CD14-positive monocyte (primary cell): ENCODE data around the gene RAB6A. TPM values are rescaled to one million over a fixed set of nuclear protein-coding genes. Genes with fewer than 3 reads are reported as not detected.

ENCODE experiments used
- DNase-seq, 3 donors: peaks; one replicate each; pipeline ENCODE4 v3.0.0-alpha.2; 2011 to 2022
- H2AFZ ChIP-seq: 2 replicates; pipeline ENCODE4 v1.6.0; 2012; ENCODE audit warnings: mild to moderate bottlenecking, low read depth, low read length, inconsistent platforms; ENCODE audit not compliant: insufficient read depth, poor library complexity, severe bottlenecking
- H3K27ac ChIP-seq, 2 donors: 1 replicate in 1 of 2; 2 replicates in 1 of 2; pipeline ENCODE4 v1.5.1; 2012 to 2013; ENCODE audit warnings: low read length in 2 of 2, control low read depth in 1 of 2, inconsistent platforms in 1 of 2, low read depth in 1 of 2, mild to moderate bottlenecking in 1 of 2
- H3K27me3 ChIP-seq, 2 donors: one replicate each; pipeline versions ENCODE4 v1.6.0 to v1.6.1; 2011 to 2013; ENCODE audit warnings: low read length in 2 of 2; ENCODE audit not compliant: control insufficient read depth in 2 of 2, insufficient read depth in 2 of 2
- H3K36me3 ChIP-seq, 2 donors: replicated peaks in 1 of 2; 1 replicate in 1 of 2; 2 replicates in 1 of 2; pipeline versions ENCODE4 v1.5.1 to v1.6.1; 2012 to 2013; ENCODE audit warnings: low read length in 2 of 2, control low read depth in 1 of 2, inconsistent platforms in 1 of 2, mild to moderate bottlenecking in 1 of 2; ENCODE audit not compliant: insufficient read depth in 2 of 2, control insufficient read depth in 1 of 2
- H3K4me1 ChIP-seq, 2 donors: 1 replicate in 1 of 2; 2 replicates in 1 of 2; pipeline versions ENCODE4 v1.5.1 to v1.6.1; 2012 to 2013; ENCODE audit warnings: low read length in 2 of 2, control low read depth in 1 of 2, inconsistent platforms in 1 of 2, mild to moderate bottlenecking in 1 of 2, moderate library complexity in 1 of 2; ENCODE audit not compliant: insufficient read depth in 2 of 2, control insufficient read depth in 1 of 2
- H3K4me2 ChIP-seq: replicated peaks from 2 replicates; pipeline ENCODE3; 2012; ENCODE audit warnings: low read length, moderate library complexity, mild to moderate bottlenecking; ENCODE audit not compliant: poor library complexity, severe bottlenecking; ENCODE audit errors: extremely low read depth
- H3K4me3 ChIP-seq, 3 experiments: fragments of 200-600 bp in 1 of 3; sonication (generic) in 1 of 3; replicated peaks in 1 of 3; 1 replicate in 2 of 3; 2 replicates in 1 of 3; pipeline ENCODE4 v1.5.1; 2011 to 2013; ENCODE audit warnings: low read length in 3 of 3, mild to moderate bottlenecking in 3 of 3, control low read depth in 2 of 3, low read depth in 2 of 3, inconsistent platforms in 1 of 3, moderate library complexity in 1 of 3
- H3K79me2 ChIP-seq: 2 replicates; pipeline ENCODE4 v1.6.0; 2012; ENCODE audit warnings: mild to moderate bottlenecking, control low read depth, inconsistent platforms, low read length, moderate library complexity; ENCODE audit not compliant: insufficient read depth
- H3K9ac ChIP-seq: 2 replicates; pipeline ENCODE4 v1.6.0; 2017; ENCODE audit warnings: low read length, mild to moderate bottlenecking; ENCODE audit not compliant: insufficient read depth, poor library complexity, severe bottlenecking
- H3K9me3 ChIP-seq, 2 donors: replicated peaks in 1 of 2; 1 replicate in 1 of 2; 2 replicates in 1 of 2; pipeline versions ENCODE4 v1.5.1 to v1.6.1; 2012 to 2013; ENCODE audit warnings: low read length in 2 of 2, control low read depth in 1 of 2; ENCODE audit not compliant: control insufficient read depth in 1 of 2, insufficient read depth in 1 of 2
- H4K20me1 ChIP-seq: 2 replicates; pipeline ENCODE4 v1.6.0; 2012; ENCODE audit warnings: mild to moderate bottlenecking, low read length, control low read depth, moderate library complexity; ENCODE audit not compliant: insufficient read depth
- H3K27ac Mint-ChIP-seq, 7 donors: one replicate each; pipeline ENCODE4 v1.8.0; 2020; ENCODE audit warnings: mild to moderate bottlenecking in 7 of 7, mixed read lengths in 7 of 7, moderate library complexity in 6 of 7, inconsistent platforms in 2 of 7
- H3K27me3 Mint-ChIP-seq, 3 donors: one replicate each; pipeline ENCODE4 v1.8.0; 2021 to 2022; ENCODE audit warnings: low read depth in 3 of 3, mild to moderate bottlenecking in 3 of 3, mixed read lengths in 3 of 3, moderate library complexity in 3 of 3, inconsistent platforms in 1 of 3
- H3K36me3 Mint-ChIP-seq, 2 donors: one replicate each; pipeline ENCODE4 v1.8.0; 2020; ENCODE audit warnings: mixed read lengths in 2 of 2, inconsistent platforms in 1 of 2, mild to moderate bottlenecking in 1 of 2
- H3K4me1 Mint-ChIP-seq: one replicate; pipeline ENCODE4 v1.8.0; 2020; ENCODE audit warnings: mild to moderate bottlenecking, mixed read lengths
- H3K4me3 Mint-ChIP-seq, 2 donors: one replicate each; pipeline ENCODE4 v1.8.0; 2020; ENCODE audit warnings: mild to moderate bottlenecking in 2 of 2, mixed read lengths in 2 of 2, moderate library complexity in 1 of 2
- H3K9me3 Mint-ChIP-seq, 7 donors: one replicate each; pipeline ENCODE4 v1.8.0; 2020 to 2022; ENCODE audit warnings: mixed read lengths in 7 of 7, mild to moderate bottlenecking in 6 of 7, moderate library complexity in 6 of 7, inconsistent platforms in 2 of 7
- CTCF ChIP-seq: fragments of 200-600 bp; IDR thresholded peaks from one replicate; pipeline ENCODE4 v1.8.0; 2022; ENCODE audit warnings: antibody characterized with exemption, mild to moderate bottlenecking
- WGBS: methylation state at CpG from one replicate; pipeline ENCODE4 v1.1.5; 2013; ENCODE audit warnings: missing lambda C conversion rate; ENCODE audit not compliant: insufficient coverage; 5-methylcytosine and 5-hydroxymethylcytosine counted together
- intact Hi-C, 2 donors: fragments of 100-400 bp; cut with micrococcal nuclease; formaldehyde crosslinking; loops; one replicate each; pipeline versions ENCODE4 v1.15.0 to v1.15.1; 2023
- polyA plus RNA-seq, 3 donors: library from polyadenylated mRNA; depleted of rRNA in 1 of 3; unstranded in 2 of 3; stranded (reverse) in 1 of 3; fragments of 300-500 nt in 2 of 3; fragments of >200 nt in 1 of 3; fragmentation: Illumina TruSeq in 2 of 3; gene quantifications; 1 replicate in 2 of 3; 2 replicates in 1 of 3; pipeline ENCODE4 v1.2.3, GENCODE V29; 2012 to 2021

Gene RAB6A
- polyA plus RNA-seq, 3 donors: 38.3 to 91.3 (median 78.6) TPM

- Mint-ChIP-seq H3K4me3 (no peak overlapping the region), H3K27me3 (no peaks in the 10 kb centered on the region), H3K27ac (no peak overlapping the region), H3K4me1 (no peaks in the 10 kb centered on the region), H3K36me3 (peaks cover 21 to 47% of the 10 kb centered on the region in 2 donors), H3K9me3 (peaks cover 0 to 2% (median 0%) of the 10 kb centered on the region in 7 donors)
- peaks cover 9 to 36% of the 10 kb centered on the region in 2 donors for H3K36me3 ChIP-seq
- H3K4me1 ChIP-seq: no peaks in the 10 kb centered on the region
- no peak overlapping the region for H3K27ac ChIP-seq
- DNase-seq: no peak
- no peak overlapping the region for H3K9ac ChIP-seq
- no peaks in the 10 kb centered on the region for H3K27me3 ChIP-seq
- intact Hi-C loops: no loop called here
- no peaks in the 10 kb centered on the region for H3K9me3 ChIP-seq
- H3K4me2 ChIP-seq: no peak overlapping the region
- no peak for TF ChIP-seq CTCF
- H3K79me2 ChIP-seq: no peaks in the 10 kb centered on the region
- H4K20me1 ChIP-seq: no peaks in the 10 kb centered on the region
- H2AFZ ChIP-seq: no peak overlapping the region
- no CpG with 5 or more reads among the region's 1 CpG for WGBS
- no peak overlapping the region for H3K4me3 ChIP-seq
Measured at GRCh38 chr11:73808052-73808451, 47.2 kb upstream of the RAB6A start.

GRCh38 chr11:73804712-73805111, 43.8 kb upstream of the RAB6A start:
- H2AFZ ChIP-seq: no peak overlapping the region
- H3K36me3 Mint-ChIP-seq: peaks cover 24 to 39% of the 10 kb centered on the region in 2 donors
- H3K9me3 ChIP-seq: no peaks in the 10 kb centered on the region
- H4K20me1 ChIP-seq: no peaks in the 10 kb centered on the region
- no peaks in the 10 kb centered on the region for H3K9me3 Mint-ChIP-seq
- no peak overlapping the region for H3K27ac Mint-ChIP-seq
- no peaks in the 10 kb centered on the region for H3K27me3 ChIP-seq
- no peak for DNase-seq
- H3K9ac ChIP-seq: no peak overlapping the region
- H3K4me3 ChIP-seq: no peak overlapping the region
- H3K4me2 ChIP-seq: no peak overlapping the region
- H3K4me1 ChIP-seq: no peaks in the 10 kb centered on the region
- no peak overlapping the region for H3K27ac ChIP-seq
- intact Hi-C loops: no loop called here
- peaks cover 5% of the 10 kb centered on the region for H3K79me2 ChIP-seq
- H3K36me3 ChIP-seq: peaks cover 9 to 34% of the 10 kb centered on the region in 2 donors
- no peak overlapping the region for H3K4me3 Mint-ChIP-seq
- H3K4me1 Mint-ChIP-seq: no peaks in the 10 kb centered on the region
- no peak for TF ChIP-seq CTCF
- H3K27me3 Mint-ChIP-seq: no peaks in the 10 kb centered on the region
